ENCODE measurements around the gene NUTF2. TPM values are rescaled to one million over a fixed set of nuclear protein-coding genes. Genes with fewer than 3 reads are reported as not detected.

The NUTF2 gene
- total and polyA plus RNA-seq, 2 of the 8 experiments (the other 6 are each of a cell fraction or from before 2014, with no cell fraction given) = 219 to 377 TPM

DNA sequence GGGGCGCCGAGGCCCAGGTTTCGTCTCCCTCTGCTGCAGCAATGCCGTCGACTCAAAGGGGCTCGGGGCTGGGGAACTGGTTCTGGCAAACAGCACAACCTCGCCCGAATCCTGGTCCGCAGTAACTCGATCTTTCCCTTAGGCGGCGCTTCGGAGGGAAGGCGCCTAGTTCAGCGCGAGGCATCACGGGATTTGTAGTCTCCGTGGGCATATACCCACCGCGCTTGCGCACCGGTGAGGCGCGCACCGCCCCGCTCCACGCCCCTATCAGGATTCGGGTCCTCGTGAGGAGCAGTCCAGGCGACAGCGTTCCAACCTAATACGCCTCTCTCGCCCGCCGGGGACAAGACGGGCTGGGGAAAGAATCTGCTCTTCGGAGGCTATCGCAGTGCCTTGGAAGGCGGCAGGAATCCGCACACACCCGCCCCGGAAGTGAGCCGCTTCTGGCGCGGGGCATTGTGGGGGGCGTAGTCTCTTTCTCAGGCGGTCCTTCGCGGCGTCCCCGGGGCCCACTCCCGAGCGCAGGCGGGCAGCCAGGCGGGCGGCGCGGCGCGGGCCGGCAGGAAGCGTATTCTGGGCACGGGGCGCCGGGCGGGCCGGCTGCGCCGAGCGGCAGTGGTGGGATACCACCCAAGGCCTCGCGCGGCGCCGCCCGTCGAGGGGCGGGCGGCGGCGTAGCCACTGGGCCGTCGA lies 4.8 kb upstream of the NUTF2 start, which contains the start of gene THAP11:
TSS of gene THAP11 (plus strand) at position 505 of the 693 bp plus-strand sequence. CDS start 235 bp downstream, outside the sequence.
- Histone ChIP-seq H3K9ac (replicated peaks in 1 of 4; ENCODE audit: extremely low read depth in 1 of 4, low read depth in 3 of 4, low read length in 3 of 4) (peak within 1 kb of the TSS; percentile 35 to 89 (median 84)), H3K27me3 (replicated peaks in 1 of 4; ENCODE audit: control insufficient read depth in 3 of 4, extremely low read depth in 1 of 4, insufficient read depth in 3 of 4, low read length in 3 of 4) (no peaks in the 10 kb centered on the region), H3K79me1 (ENCODE audit: low read depth, low read length) (peaks cover 7% of the 10 kb centered on the region), H3K18ac (ENCODE audit: extremely low read depth, low read length) (peak within 1 kb of the TSS; percentile 100), H3K23ac (ENCODE audit: insufficient read length) (no peak within 1 kb of the TSS), H4K5ac (ENCODE audit: insufficient read length, low read depth, low read length) (peak within 1 kb of the TSS; percentile 100), H3K27ac (ENCODE audit: low read depth, low read length) (peak within 1 kb of the TSS; percentile 97), H3K36me3 (ENCODE audit: control insufficient read depth in 2 of 4, insufficient read depth in 4 of 4, low read length in 3 of 4) (no peaks in the 10 kb centered on the region), H4K20me1 (replicated peaks in 1 of 2; ENCODE audit: control insufficient read depth in 1 of 2, insufficient read depth in 2 of 2, low read length in 2 of 2) (peaks cover 13 to 15% of the 10 kb centered on the region in 2 experiments), H2BK15ac (ENCODE audit: low read length) (peak within 1 kb of the TSS; percentile 97; the same call in 1 of the 2 replicates), H3K4me1 (replicated peaks in 1 of 4; ENCODE audit: control insufficient read depth in 3 of 4, insufficient read depth in 4 of 4, low read length in 3 of 4) (peaks cover 8 to 32% (median 17%) of the 10 kb centered on the region in 4 experiments), H3K9me3 (ENCODE audit: insufficient read depth in 2 of 2, low read depth in 1 of 2, low read length in 1 of 2) (no peaks in the 10 kb centered on the region), H2AFZ (ENCODE audit: low read length) (peak within 1 kb of the TSS; percentile 100), H2BK20ac (ENCODE audit: low read length) (peak within 1 kb of the TSS; percentile 86; the same call in 1 of the 2 replicates), H3K56ac (replicated peaks; ENCODE audit: insufficient read length, low read depth, low read length) (peak within 1 kb of the TSS; percentile 99), H3K4me2 (ENCODE audit: insufficient read depth in 1 of 2, low read depth in 2 of 2, low read length in 2 of 2) (peak within 1 kb of the TSS; percentile 91 to 94), H3K4ac (replicated peaks; ENCODE audit: insufficient read length, low read depth, low read length) (peak within 1 kb of the TSS; percentile 80), H2AK5ac (ENCODE audit: low read depth, low read length) (no peak within 1 kb of the TSS), H3K14ac (ENCODE audit: insufficient read length) (no peak within 1 kb of the TSS), H3K4me3 (ENCODE audit: extremely low read depth in 1 of 4, insufficient read depth in 2 of 4, low read depth in 3 of 4, low read length in 4 of 4) (peak within 1 kb of the TSS; percentile 84 to 97 (median 95)), H4K8ac (ENCODE audit: extremely low read depth, insufficient read depth, low read length) (peak within 1 kb of the TSS; percentile 98), H3K23me2 (ENCODE audit: low read depth, low read length) (peaks cover 15% of the 10 kb centered on the region), H2BK12ac (ENCODE audit: low read depth, low read length) (peak within 1 kb of the TSS; percentile 87), H4K91ac (replicated peaks; ENCODE audit: insufficient read length, low read length) (peak within 1 kb of the TSS; percentile 99), H2BK5ac (ENCODE audit: low read depth, low read length) (peak within 1 kb of the TSS; percentile 97), H2BK120ac (replicated peaks; ENCODE audit: low read depth, low read length) (peak within 1 kb of the TSS; percentile 99), H3K79me2 (ENCODE audit: control insufficient read depth in 1 of 2, insufficient read depth in 2 of 2, low read length in 2 of 2) (peaks cover 0 to 26% of the 10 kb centered on the region in 2 experiments; a peak in 3 of 4 replicates)
- WGBS, 2 experiments (ENCODE audit: extremely low coverage in 1 of 2, insufficient coverage in 1 of 2, insufficient read length in 1 of 2, insufficient replicate concordance in 2 of 2, low coverage in 1 of 2, low lambda C conversion rate in 2 of 2, missing lambda C conversion rate in 1 of 2) = 3% methylated on average over 47 of the region's 83 CpGs; no CpG with 5 or more reads in 1 of the 2 experiments
- CTCF ChIA-PET (ENCODE audit: partially characterized antibody) = interaction anchor here (0.7 to 10.2 kb wide), 13 partner anchors 11 to 84 kb away, joined by 3 to 123 read pairs (median 4); partner anchors contain the start of genes NRN1L, RANBP10 and TSNAXIP1
- FAIRE-seq = no peak
- POLR2A ChIA-PET (ENCODE audit: partially characterized antibody) = interaction anchor here (1.0 to 11.7 kb wide), 6 partner anchors 14 to 42 kb away, joined by 3 to 100 read pairs (median 5); partner anchors contain the start of genes RANBP10 and TSNAXIP1
- peak; percentile 91 to 97 for DNase-seq (ENCODE audit: low read depth in 1 of 2, low spot score in 2 of 2)
- TF ChIP-seq GTF2F1 (IDR thresholded peaks at IDR 0.05; ENCODE audit: borderline replicate concordance, low read depth, low read length) = peak; percentile 74; the same call in 1 of the 2 replicates
- TF ChIP-seq SP1 (IDR thresholded peaks at IDR 0.05; ENCODE audit: low read depth, low read length) = peak; percentile 54; the same call in 1 of the 2 replicates
- no peak for TF ChIP-seq EZH2 (IDR thresholded peaks at IDR 0.05; ENCODE audit: low read depth, low read length, severe bottlenecking)
- TF ChIP-seq SAP30 (IDR thresholded peaks at IDR 0.05; ENCODE audit: insufficient read depth, insufficient replicate concordance, low read length) = no peak
- TF ChIP-seq TCF12 (IDR thresholded peaks at IDR 0.05; ENCODE audit: low read depth, low read length) = no peak
- no peak for TF ChIP-seq JUN (IDR thresholded peaks at IDR 0.05; ENCODE audit: low read depth, low read length)
- TF ChIP-seq MAFK (IDR thresholded peaks at IDR 0.05; ENCODE audit: low read depth, low read length) = no peak
- no peak for TF ChIP-seq RBBP5 (IDR thresholded peaks at IDR 0.05; ENCODE audit: borderline replicate concordance, low read depth, low read length)
- TF ChIP-seq YY1 (IDR thresholded peaks at IDR 0.05; ENCODE audit: low read depth, low read length) = peak; percentile 77
- TF ChIP-seq ZNF274 (IDR thresholded peaks at IDR 0.05; ENCODE audit: borderline replicate concordance, extremely low read depth, low read length) = no peak
- TF ChIP-seq CHD2 (IDR thresholded peaks at IDR 0.05; ENCODE audit: low read length) = peak; percentile 37; the same call in 1 of the 2 replicates
- TF ChIP-seq RFX5 (IDR thresholded peaks at IDR 0.05; ENCODE audit: borderline replicate concordance, low read depth, low read length) = no peak
